Measurements from ENCODE around the gene REPS2.

DNA sequence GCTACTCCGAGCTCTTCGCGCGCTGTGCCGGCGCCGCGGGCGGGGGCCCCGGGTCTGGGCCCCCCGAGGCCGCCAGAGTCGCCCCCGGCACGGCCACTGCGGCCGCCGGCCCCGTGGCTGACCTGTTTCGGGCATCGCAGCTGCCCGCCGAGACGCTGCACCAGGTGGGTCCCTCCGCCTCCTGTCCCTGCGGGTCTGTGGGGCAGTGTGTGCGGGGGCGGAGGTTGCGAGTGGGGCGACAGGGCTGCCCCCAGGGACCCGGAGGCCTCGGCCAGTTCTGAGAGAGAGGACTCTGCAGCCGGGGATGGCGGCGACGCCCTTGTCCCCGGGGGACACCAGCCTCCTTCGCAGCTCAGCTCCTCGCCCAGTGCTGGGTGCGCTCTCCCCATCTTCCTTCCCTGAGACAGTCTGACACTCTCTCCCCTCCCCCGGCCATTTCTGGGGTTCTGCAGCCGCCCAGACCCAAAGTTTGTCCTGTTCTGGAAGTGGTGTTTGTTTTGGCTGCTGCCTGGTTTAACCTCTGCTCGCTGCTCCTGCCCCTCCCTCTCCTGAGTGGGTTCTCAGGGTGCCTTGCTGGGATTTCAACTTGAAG, 609 bp downstream of the REPS2 start:
- TF ChIP-seq SRF (CRISPR knock-in tag; IDR thresholded peaks at IDR 0.05) = no peak
- TF ChIP-seq, protein P1, sequence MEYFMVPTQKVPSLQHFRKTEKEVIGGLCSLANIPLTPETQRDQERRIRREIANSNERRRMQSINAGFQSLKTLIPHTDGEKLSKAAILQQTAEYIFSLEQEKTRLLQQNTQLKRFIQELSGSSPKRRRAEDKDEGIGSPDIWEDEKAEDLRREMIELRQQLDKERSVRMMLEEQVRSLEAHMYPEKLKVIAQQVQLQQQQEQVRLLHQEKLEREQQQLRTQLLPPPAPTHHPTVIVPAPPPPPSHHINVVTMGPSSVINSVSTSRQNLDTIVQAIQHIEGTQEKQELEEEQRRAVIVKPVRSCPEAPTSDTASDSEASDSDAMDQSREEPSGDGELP (CRISPR knock-in tag; IDR thresholded peaks at IDR 0.05; ENCODE audit: borderline replicate concordance) = no peak
- no peak for TF ChIP-seq ZNF24 (IDR thresholded peaks at IDR 0.05)
- no peak for TF ChIP-seq RAD21 (CRISPR knock-in tag; conservative IDR thresholded peaks at IDR 0.05 in 1 of 2, IDR thresholded peaks at IDR 0.05 in 1 of 2)
- TF ChIP-seq RCOR1 (IDR thresholded peaks at IDR 0.05; ENCODE audit: borderline replicate concordance in 1 of 2, low read depth in 2 of 2, low read length in 2 of 2) = no peak
- no peak for TF ChIP-seq ATF7 (IDR thresholded peaks at IDR 0.05)
- TF ChIP-seq, protein P2, sequence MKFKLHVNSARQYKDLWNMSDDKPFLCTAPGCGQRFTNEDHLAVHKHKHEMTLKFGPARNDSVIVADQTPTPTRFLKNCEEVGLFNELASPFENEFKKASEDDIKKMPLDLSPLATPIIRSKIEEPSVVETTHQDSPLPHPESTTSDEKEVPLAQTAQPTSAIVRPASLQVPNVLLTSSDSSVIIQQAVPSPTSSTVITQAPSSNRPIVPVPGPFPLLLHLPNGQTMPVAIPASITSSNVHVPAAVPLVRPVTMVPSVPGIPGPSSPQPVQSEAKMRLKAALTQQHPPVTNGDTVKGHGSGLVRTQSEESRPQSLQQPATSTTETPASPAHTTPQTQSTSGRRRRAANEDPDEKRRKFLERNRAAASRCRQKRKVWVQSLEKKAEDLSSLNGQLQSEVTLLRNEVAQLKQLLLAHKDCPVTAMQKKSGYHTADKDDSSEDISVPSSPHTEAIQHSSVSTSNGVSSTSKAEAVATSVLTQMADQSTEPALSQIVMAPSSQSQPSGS (CRISPR knock-in tag; IDR thresholded peaks at IDR 0.05) = no peak
